IPS-18c (cell line): Measurements from ENCODE around the gene STXBP5.
"Not testable (repeated sequence)": the region's sequence is repeated elsewhere in the genome, so short reads cannot be mapped to it uniquely, and the experiment has no call there.

ENCODE experiments used
- H3K4me3 ChIP-seq: 2 replicates; pipeline ENCODE4 v1.7.0; 2013; ENCODE audit warnings: low read depth, mild to moderate bottlenecking, low read length, moderate library complexity; ENCODE audit not compliant: insufficient read depth
- H3K9me3 ChIP-seq: one replicate; pipeline ENCODE4 v1.6.1; 2013; ENCODE audit warnings: mild to moderate bottlenecking, low read length, moderate library complexity; ENCODE audit not compliant: control insufficient read depth, insufficient read depth

STXBP5 gene

GRCh38 chr6:147220345-147220744 lies 16.1 kb downstream of the STXBP5 start:
- Histone ChIP-seq H3K9me3 (no peaks in the 10 kb centered on the region), H3K4me3 (no peak overlapping the region)

GRCh38 chr6:147221739-147222138 lies 17.5 kb downstream of the STXBP5 start:
- Histone ChIP-seq H3K9me3 (no peaks in the 10 kb centered on the region), H3K4me3 (no peak overlapping the region)

GRCh38 chr6:147222160-147222838 lies 18.1 kb downstream of the STXBP5 start:
- H3K9me3 ChIP-seq = no peaks in the 10 kb centered on the region
- no peak overlapping the region for H3K4me3 ChIP-seq

GRCh38 chr6:147223736-147224135 lies 19.5 kb downstream of the STXBP5 start:
- Histone ChIP-seq H3K9me3 (no peaks in the 10 kb centered on the region), H3K4me3 (no peak overlapping the region)

- H3K4me3 ChIP-seq = no peak overlapping the region
- no peaks in the 10 kb centered on the region for H3K9me3 ChIP-seq
These were observed 22.0 kb downstream of the STXBP5 start for GRCh38 chr6:147226163-147226724.

GRCh38 chr6:147226877-147227276 lies 22.7 kb downstream of the STXBP5 start:
- no peaks in the 10 kb centered on the region for H3K9me3 ChIP-seq

GRCh38 chr6:147227770-147228320 lies 23.6 kb downstream of the STXBP5 start:
- no peaks in the 10 kb centered on the region for H3K9me3 ChIP-seq
- H3K4me3 ChIP-seq = no peak overlapping the region

More at GRCh38 chr6:147226877-147227276, 22.7 kb downstream of the STXBP5 start:
- no peak overlapping the region for H3K4me3 ChIP-seq

- no peak overlapping the region for H3K4me3 ChIP-seq
- H3K9me3 ChIP-seq = no peaks in the 10 kb centered on the region
These were observed 27.4 kb downstream of the STXBP5 start for GRCh38 chr6:147231589-147231988.

- Histone ChIP-seq H3K4me3 (no peak overlapping the region), H3K9me3 (no peaks in the 10 kb centered on the region)
These were observed 30.5 kb downstream of the STXBP5 start for GRCh38 chr6:147234685-147235084.

GRCh38 chr6:147238164-147238563 lies 33.9 kb downstream of the STXBP5 start:
- Histone ChIP-seq H3K4me3 (no peak overlapping the region), H3K9me3 (no peaks in the 10 kb centered on the region)

GRCh38 chr6:147238906-147239305 lies 34.7 kb downstream of the STXBP5 start:
- Histone ChIP-seq H3K4me3 (no peak overlapping the region), H3K9me3 (no peaks in the 10 kb centered on the region)

GRCh38 chr6:147244832-147245231 lies 40.6 kb downstream of the STXBP5 start:
- Histone ChIP-seq H3K4me3 (no peak overlapping the region), H3K9me3 (no peaks in the 10 kb centered on the region)

GRCh38 chr6:147245693-147246092 lies 41.5 kb downstream of the STXBP5 start:
- Histone ChIP-seq H3K9me3 (no peaks in the 10 kb centered on the region), H3K4me3 (no peak overlapping the region)

GRCh38 chr6:147246853-147247635 lies 42.8 kb downstream of the STXBP5 start:
- no peak overlapping the region for H3K4me3 ChIP-seq
- no peaks in the 10 kb centered on the region for H3K9me3 ChIP-seq

- Histone ChIP-seq H3K9me3 (no peaks in the 10 kb centered on the region), H3K4me3 (no peak overlapping the region)
These were observed 44.6 kb downstream of the STXBP5 start for GRCh38 chr6:147248859-147249258.

GRCh38 chr6:147251072-147251471 lies 46.9 kb downstream of the STXBP5 start:
- H3K4me3 ChIP-seq = no peak overlapping the region
- no peaks in the 10 kb centered on the region for H3K9me3 ChIP-seq

GRCh38 chr6:147254929-147255473 lies 50.8 kb downstream of the STXBP5 start:
- H3K9me3 ChIP-seq, H3K4me3 ChIP-seq: not testable (repeated sequence)
